Progenitor cell of endocrine pancreas (in vitro differentiated cells): ENCODE data around the gene SLC35G1. TPM values are rescaled to one million over a fixed set of nuclear protein-coding genes. Genes with fewer than 3 reads are reported as not detected.

Experiments used
- DNase-seq: peaks from one replicate; pipeline ENCODE4 v3.0.0; 2021; ENCODE audit warnings: low spot score; ENCODE audit not compliant: unreplicated experiment
- H3K27ac Mint-ChIP-seq: 2 replicates; pipeline ENCODE4 v1.8.0; 2021; ENCODE audit warnings: mild to moderate bottlenecking, moderate library complexity, mixed read lengths
- H3K27me3 Mint-ChIP-seq: 2 replicates; pipeline ENCODE4 v1.8.0; 2021; ENCODE audit warnings: mixed read lengths
- H3K36me3 Mint-ChIP-seq: 2 replicates; pipeline ENCODE4 v1.8.0; 2022; ENCODE audit warnings: mixed read lengths; ENCODE audit not compliant: insufficient read depth
- H3K4me1 Mint-ChIP-seq: 2 replicates; pipeline ENCODE4 v1.8.0; 2021; ENCODE audit warnings: low read depth, mixed read lengths
- H3K4me3 Mint-ChIP-seq: 2 replicates; pipeline ENCODE4 v1.8.0; 2021; ENCODE audit warnings: low read depth, mild to moderate bottlenecking, moderate library complexity, mixed read lengths
- H3K9me3 Mint-ChIP-seq: 2 replicates; pipeline ENCODE4 v1.8.0; 2021; ENCODE audit warnings: low read depth, mixed read lengths
- CTCF ChIP-seq: fragments of 200-600 bp; sonication (generic); IDR thresholded peaks from one replicate; pipeline ENCODE4 v1.5.0; 2021; ENCODE audit warnings: antibody characterized with exemption, mild to moderate bottlenecking; ENCODE audit not compliant: unreplicated experiment
- total RNA-seq: library from RNA; stranded (reverse); gene quantifications from 2 replicates; pipeline ENCODE4 v1.2.1, GENCODE V29; 2021

The SLC35G1 gene
- total RNA-seq, 1 donor from 2014 or later: 7.3 TPM

GRCh38 chr10:93938140-93938539 lies 44.4 kb downstream of the SLC35G1 start:
- no peak overlapping the region for H3K4me3 Mint-ChIP-seq
- no peak for DNase-seq
- no peaks in the 10 kb centered on the region for H3K36me3 Mint-ChIP-seq
- no peak for TF ChIP-seq CTCF
- peaks cover 3% of the 10 kb centered on the region for H3K9me3 Mint-ChIP-seq
- no peaks in the 10 kb centered on the region for H3K27me3 Mint-ChIP-seq
- no peak overlapping the region for H3K27ac Mint-ChIP-seq
- H3K4me1 Mint-ChIP-seq: no peaks in the 10 kb centered on the region

- DNase-seq: no peak
- H3K36me3 Mint-ChIP-seq: no peaks in the 10 kb centered on the region
- H3K4me3 Mint-ChIP-seq: no peak overlapping the region
- no peaks in the 10 kb centered on the region for H3K4me1 Mint-ChIP-seq
- TF ChIP-seq CTCF: no peak
- no peaks in the 10 kb centered on the region for H3K9me3 Mint-ChIP-seq
- H3K27me3 Mint-ChIP-seq: no peaks in the 10 kb centered on the region
- no peak overlapping the region for H3K27ac Mint-ChIP-seq
Observed at GRCh38 chr10:93940881-93941280, 47.1 kb downstream of the SLC35G1 start.

GRCh38 chr10:93941606-93942005 lies 47.8 kb downstream of the SLC35G1 start:
- no peak for DNase-seq
- Mint-ChIP-seq H3K4me3 (no peak overlapping the region), H3K9me3 (no peaks in the 10 kb centered on the region), H3K27ac (no peak overlapping the region), H3K4me1 (no peaks in the 10 kb centered on the region), H3K27me3 (no peaks in the 10 kb centered on the region), H3K36me3 (no peaks in the 10 kb centered on the region)
- TF ChIP-seq CTCF: no peak

- Mint-ChIP-seq H3K4me1 (no peaks in the 10 kb centered on the region), H3K27ac (no peak overlapping the region)
Observed at GRCh38 chr10:93945819-93946218, 52.0 kb downstream of the SLC35G1 start.

GRCh38 chr10:93947055-93947454 lies 53.3 kb downstream of the SLC35G1 start:
- no peaks in the 10 kb centered on the region for H3K27me3 Mint-ChIP-seq
- no peak for DNase-seq
- H3K9me3 Mint-ChIP-seq: no peaks in the 10 kb centered on the region
- no peaks in the 10 kb centered on the region for H3K36me3 Mint-ChIP-seq
- no peak overlapping the region for H3K27ac Mint-ChIP-seq
- TF ChIP-seq CTCF: no peak
- H3K4me1 Mint-ChIP-seq: no peaks in the 10 kb centered on the region
- no peak overlapping the region for H3K4me3 Mint-ChIP-seq

More at GRCh38 chr10:93945819-93946218, 52.0 kb downstream of the SLC35G1 start:
- no peak overlapping the region for H3K4me3 Mint-ChIP-seq
- no peaks in the 10 kb centered on the region for H3K36me3 Mint-ChIP-seq
- no peaks in the 10 kb centered on the region for H3K9me3 Mint-ChIP-seq
- no peak for TF ChIP-seq CTCF
- no peaks in the 10 kb centered on the region for H3K27me3 Mint-ChIP-seq
- DNase-seq: no peak

GRCh38 chr10:93947524-93947923 lies 53.7 kb downstream of the SLC35G1 start:
- DNase-seq: no peak
- Mint-ChIP-seq H3K36me3 (no peaks in the 10 kb centered on the region), H3K4me3 (no peak overlapping the region), H3K27ac (no peak overlapping the region), H3K27me3 (no peaks in the 10 kb centered on the region), H3K4me1 (no peaks in the 10 kb centered on the region), H3K9me3 (no peaks in the 10 kb centered on the region)
- TF ChIP-seq CTCF: no peak
